ENCODE results near the gene SAV1.
A peak's percentile ranks its signal among the peaks of the same experiment; 100 is the strongest.
"Not testable (repeated sequence)": the region's sequence is repeated elsewhere in the genome, so short reads cannot be mapped to it uniquely, and the experiment has no call there.

The SAV1 gene

DNA sequence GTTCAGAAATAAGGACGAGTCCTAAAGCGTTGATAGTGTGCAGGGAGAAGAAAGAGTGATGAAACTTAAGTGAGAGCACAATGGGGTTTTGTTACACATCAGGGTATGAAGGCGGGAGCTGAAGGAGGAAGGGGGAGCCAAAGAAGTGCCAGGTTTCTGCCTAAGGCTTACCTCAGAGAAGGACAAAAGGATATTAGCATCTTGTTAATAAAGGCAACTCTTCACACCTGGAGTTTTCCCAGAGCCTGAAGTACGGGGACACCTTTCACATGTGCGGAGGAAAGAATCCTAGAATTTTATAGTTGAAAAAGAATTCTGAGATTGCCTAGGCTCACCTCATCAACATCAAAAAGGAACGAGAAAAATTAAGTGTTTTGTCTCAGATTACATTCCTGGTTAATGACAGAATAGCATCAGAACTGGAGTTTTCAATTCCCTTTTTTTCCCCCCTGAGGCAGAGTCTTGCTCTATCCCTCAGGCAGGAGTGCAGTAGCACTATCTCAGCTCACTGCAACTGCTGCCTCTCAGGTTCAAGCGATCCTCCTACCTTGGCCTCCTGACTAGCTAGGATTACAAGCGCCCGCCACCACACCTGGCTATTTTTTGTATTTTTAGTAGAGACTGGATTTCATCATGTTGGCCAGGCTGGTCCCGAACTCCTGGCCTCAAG lies 2.2 kb upstream of the SAV1 start:
- TF ChIP-seq, protein P1, sequence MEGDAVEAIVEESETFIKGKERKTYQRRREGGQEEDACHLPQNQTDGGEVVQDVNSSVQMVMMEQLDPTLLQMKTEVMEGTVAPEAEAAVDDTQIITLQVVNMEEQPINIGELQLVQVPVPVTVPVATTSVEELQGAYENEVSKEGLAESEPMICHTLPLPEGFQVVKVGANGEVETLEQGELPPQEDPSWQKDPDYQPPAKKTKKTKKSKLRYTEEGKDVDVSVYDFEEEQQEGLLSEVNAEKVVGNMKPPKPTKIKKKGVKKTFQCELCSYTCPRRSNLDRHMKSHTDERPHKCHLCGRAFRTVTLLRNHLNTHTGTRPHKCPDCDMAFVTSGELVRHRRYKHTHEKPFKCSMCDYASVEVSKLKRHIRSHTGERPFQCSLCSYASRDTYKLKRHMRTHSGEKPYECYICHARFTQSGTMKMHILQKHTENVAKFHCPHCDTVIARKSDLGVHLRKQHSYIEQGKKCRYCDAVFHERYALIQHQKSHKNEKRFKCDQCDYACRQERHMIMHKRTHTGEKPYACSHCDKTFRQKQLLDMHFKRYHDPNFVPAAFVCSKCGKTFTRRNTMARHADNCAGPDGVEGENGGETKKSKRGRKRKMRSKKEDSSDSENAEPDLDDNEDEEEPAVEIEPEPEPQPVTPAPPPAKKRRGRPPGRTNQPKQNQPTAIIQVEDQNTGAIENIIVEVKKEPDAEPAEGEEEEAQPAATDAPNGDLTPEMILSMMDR (IDR thresholded peaks at IDR 0.05), result no peak
- Histone ChIP-seq H3K4me1 (ENCODE audit: control insufficient read depth in 1 of 2, insufficient read depth in 1 of 2, low read depth in 1 of 2, low read length in 1 of 2) (peaks cover 14 to 21% of the 10 kb centered on the region in 2 experiments), H3K36me3 (no peaks in the 10 kb centered on the region), H3K27ac (no peak overlapping the region), H3K27me3 (peaks cover 34% of the 10 kb centered on the region), H3K4me3 (ENCODE audit: low read depth in 1 of 2, low read length in 1 of 2) (no peak overlapping the region), H3K9me3 (no peaks in the 10 kb centered on the region)

DNA sequence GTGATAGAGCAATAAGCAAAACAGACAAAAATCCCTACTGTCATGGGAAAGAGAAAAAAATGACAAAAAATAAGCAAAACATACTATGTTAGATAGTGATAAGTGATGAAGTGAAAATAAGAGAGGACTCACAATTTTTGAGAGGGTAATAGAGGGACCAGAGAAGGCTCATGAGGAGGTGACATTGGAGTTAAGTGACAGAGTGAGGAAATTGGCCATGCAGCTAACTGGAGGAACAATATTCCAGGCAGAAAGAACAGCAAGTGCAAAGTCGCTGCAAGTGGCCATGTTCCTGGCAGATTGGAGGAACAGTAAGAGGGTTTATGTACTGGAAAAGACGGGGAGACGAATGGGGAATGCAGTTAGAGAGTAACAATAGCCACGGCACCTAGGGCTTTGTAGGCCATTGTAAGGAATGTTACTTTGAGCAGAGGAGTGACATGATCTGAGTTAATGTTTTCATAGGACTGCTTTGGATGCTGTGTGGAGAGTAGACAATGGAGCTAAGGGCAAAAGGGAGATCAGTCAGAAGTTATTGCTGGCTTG lies 1.4 kb upstream of the SAV1 start:
- Histone ChIP-seq H3K4me3 (ENCODE audit: low read depth in 1 of 2, low read length in 1 of 2) (no peak overlapping the region), H3K27me3 (peaks cover 34% of the 10 kb centered on the region), H3K27ac (no peak overlapping the region), H3K4me1 (ENCODE audit: control insufficient read depth in 1 of 2, insufficient read depth in 1 of 2, low read depth in 1 of 2, low read length in 1 of 2) (peaks cover 14 to 21% of the 10 kb centered on the region in 2 experiments), H3K36me3 (no peaks in the 10 kb centered on the region), H3K9me3 (no peaks in the 10 kb centered on the region)
- TF ChIP-seq, protein P1 (IDR thresholded peaks at IDR 0.05), result no peak

DNA sequence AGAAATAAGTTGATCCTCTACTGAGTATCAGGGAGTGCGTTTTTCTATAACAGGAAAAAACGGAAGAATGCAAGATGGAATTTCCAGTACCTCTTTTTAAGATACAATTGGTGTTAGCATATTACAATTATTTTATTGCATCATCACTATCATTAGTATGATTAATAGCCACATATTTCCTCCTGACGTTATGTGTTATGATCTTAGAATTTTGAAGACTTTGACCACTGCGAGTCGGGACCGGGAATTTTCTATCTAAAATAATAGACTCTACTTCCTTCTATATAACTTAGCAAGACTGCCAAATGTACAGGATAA lies 679 bp upstream of the SAV1 start:
- H3K36me3 ChIP-seq, result no peaks in the 10 kb centered on the region
- peaks cover 14 to 21% of the 10 kb centered on the region in 2 experiments for H3K4me1 ChIP-seq (ENCODE audit: control insufficient read depth in 1 of 2, insufficient read depth in 1 of 2, low read depth in 1 of 2, low read length in 1 of 2)
- H3K9me3 ChIP-seq, result no peaks in the 10 kb centered on the region
- H3K27ac ChIP-seq, result peak overlapping the region; percentile 48
- H3K4me3 ChIP-seq (ENCODE audit: low read depth in 1 of 2, low read length in 1 of 2), result peak overlapping the region; percentile 62 to 66
- peaks cover 34% of the 10 kb centered on the region for H3K27me3 ChIP-seq
- TF ChIP-seq, protein P1 (IDR thresholded peaks at IDR 0.05), result no peak

DNA sequence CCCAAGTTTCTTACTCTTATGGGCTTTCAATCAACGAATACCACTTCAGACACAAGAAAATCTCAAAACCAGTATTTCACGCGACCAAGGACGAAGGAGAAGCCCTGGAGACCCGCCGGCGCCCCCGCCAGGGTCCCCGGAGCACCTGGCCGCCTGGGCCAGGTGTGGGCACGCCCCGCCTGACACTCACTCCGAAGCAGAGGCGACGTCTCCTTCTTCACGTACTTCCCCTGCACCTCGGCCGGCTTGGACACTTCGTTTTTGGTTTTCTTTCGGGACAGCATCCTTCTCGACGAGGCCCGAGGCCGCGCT lies 466 bp downstream of the SAV1 start:
- Histone ChIP-seq H3K4me1 (ENCODE audit: control insufficient read depth in 1 of 2, insufficient read depth in 1 of 2, low read depth in 1 of 2, low read length in 1 of 2) (peaks cover 14 to 21% of the 10 kb centered on the region in 2 experiments), H3K36me3 (no peaks in the 10 kb centered on the region), H3K27ac (peak overlapping the region; percentile 48), H3K4me3 (ENCODE audit: low read depth in 1 of 2, low read length in 1 of 2) (peak overlapping the region; percentile 62 to 66), H3K27me3 (peaks cover 34% of the 10 kb centered on the region), H3K9me3 (no peaks in the 10 kb centered on the region)
- TF ChIP-seq, protein P1 (IDR thresholded peaks at IDR 0.05), result no peak

DNA sequence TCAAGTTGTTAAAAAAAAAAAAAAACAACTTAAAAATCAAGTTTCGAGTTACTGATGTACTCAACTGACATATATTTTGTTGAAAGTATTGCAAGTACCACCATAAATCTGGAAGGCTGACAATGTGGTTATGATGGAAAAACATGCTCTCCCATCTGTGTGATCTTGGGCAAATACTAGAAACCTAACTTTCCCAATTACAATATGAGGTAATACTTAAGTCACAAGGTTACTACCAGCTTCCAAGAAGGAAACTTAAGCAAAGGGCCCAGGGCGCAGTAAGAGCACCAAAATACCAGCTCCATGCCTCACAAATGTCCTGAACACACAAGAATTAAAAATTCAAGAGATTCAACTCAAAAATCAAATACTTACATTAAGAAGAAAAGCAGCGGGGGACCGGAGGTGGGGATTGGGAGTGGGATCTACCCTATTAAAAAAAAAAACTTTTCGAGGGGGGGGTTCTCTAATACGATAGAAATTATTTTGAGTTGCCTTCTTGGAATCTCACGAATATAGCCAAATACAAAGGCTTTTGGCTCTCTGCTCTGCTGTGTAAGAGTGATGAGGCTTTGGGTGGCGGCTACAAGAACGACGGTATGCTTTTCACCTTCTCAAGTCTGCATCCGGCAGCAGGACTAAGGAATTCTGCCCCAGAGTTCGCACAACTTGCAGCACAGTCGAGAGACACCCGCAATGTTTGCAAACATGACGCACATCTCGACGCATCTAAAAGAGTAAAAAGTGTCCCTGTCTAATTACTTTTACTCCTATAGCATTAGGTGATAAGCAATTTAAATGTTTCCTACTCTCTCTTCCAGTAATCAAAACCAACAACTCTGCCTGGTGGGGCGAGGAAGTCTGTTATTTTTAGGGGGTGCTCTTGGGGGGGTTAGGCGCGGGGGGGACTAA lies 1.1 kb downstream of the SAV1 start:
- Histone ChIP-seq H3K4me3 (ENCODE audit: low read depth in 1 of 2, low read length in 1 of 2) (peak overlapping the region; percentile 62 to 66), H3K36me3 (no peaks in the 10 kb centered on the region), H3K27ac (no peak overlapping the region), H3K4me1 (ENCODE audit: control insufficient read depth in 1 of 2, insufficient read depth in 1 of 2, low read depth in 1 of 2, low read length in 1 of 2) (peaks cover 14 to 21% of the 10 kb centered on the region in 2 experiments), H3K27me3 (peaks cover 34% of the 10 kb centered on the region), H3K9me3 (no peaks in the 10 kb centered on the region)
- TF ChIP-seq, protein P1 (IDR thresholded peaks at IDR 0.05), result no peak

DNA sequence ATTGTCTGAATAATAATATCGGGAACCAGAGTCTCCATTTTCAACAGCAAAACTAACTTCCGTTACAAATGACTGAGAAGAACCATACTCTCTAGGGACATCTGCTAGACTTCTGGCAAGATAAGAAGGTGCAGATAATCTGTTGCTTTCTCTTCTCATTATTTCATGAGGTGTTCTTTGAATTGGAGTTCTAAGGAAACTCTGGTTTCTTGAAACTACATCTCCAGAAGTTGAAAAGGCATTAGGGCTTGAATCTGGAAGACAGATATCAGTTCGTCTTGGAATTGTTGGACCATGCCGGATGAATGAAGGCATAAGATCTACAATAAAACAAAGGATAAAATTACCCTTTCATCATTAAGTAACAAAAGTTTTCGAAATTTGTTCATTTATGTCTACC lies 2.8 kb downstream of the SAV1 start:
- H3K27me3 ChIP-seq, result peaks cover 30% of the 10 kb centered on the region
- H3K9me3 ChIP-seq; H3K4me3 ChIP-seq (ENCODE audit: low read depth in 1 of 2, low read length in 1 of 2); H3K36me3 ChIP-seq; H3K27ac ChIP-seq: not testable (repeated sequence)
- peaks cover 14 to 21% of the 10 kb centered on the region in 2 experiments for H3K4me1 ChIP-seq (ENCODE audit: control insufficient read depth in 1 of 2, insufficient read depth in 1 of 2, low read depth in 1 of 2, low read length in 1 of 2)

DNA sequence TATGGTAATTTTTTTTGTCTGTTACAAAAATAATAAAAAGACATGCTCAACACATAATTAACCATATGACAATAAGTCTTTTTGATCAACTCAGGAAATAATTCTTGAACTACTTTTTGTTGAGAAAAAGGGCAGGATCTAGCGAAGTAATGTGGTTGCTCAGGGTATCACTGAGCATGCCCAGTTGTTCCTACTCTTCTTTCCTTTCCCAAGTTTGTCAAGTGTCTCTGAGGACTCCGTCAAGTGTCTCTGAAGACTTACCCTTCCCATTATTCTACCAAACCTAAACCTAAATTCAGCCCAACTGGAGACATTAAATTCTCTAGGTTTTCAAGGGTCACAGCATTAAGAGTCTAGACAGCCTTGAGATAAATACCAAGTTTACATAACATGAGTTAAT lies 3.5 kb downstream of the SAV1 start:
- not testable (repeated sequence) for H3K36me3 ChIP-seq; H3K27ac ChIP-seq; H3K9me3 ChIP-seq; H3K4me3 ChIP-seq (ENCODE audit: low read depth in 1 of 2, low read length in 1 of 2)
- H3K27me3 ChIP-seq, result peaks cover 24% of the 10 kb centered on the region
- H3K4me1 ChIP-seq (ENCODE audit: control insufficient read depth in 1 of 2, insufficient read depth in 1 of 2, low read depth in 1 of 2, low read length in 1 of 2), result peaks cover 14 to 21% of the 10 kb centered on the region in 2 experiments
